Sigmoid colon (tissue), 7 donors: Measurements from ENCODE around the gene ECHS1. TPM values are rescaled to one million over a fixed set of nuclear protein-coding genes. Genes with fewer than 3 reads are reported as not detected.

ENCODE experiments used
- DNase-seq: peaks from one replicate; pipeline ENCODE4 v3.0.0-alpha.2; 2019
- H3K27ac ChIP-seq, 4 donors: fragments of 200-600 bp; sonication (generic); one replicate each; pipeline ENCODE4 v1.5.1; 2016 to 2019; ENCODE audit warnings: mild to moderate bottlenecking in 1 of 4
- H3K27me3 ChIP-seq, 3 donors: fragments of 200-600 bp; sonication (generic); one replicate each; pipeline ENCODE4 v1.5.1; 2019; ENCODE audit warnings: mild to moderate bottlenecking in 1 of 3
- H3K36me3 ChIP-seq, 4 donors: fragments of 200-600 bp; sonication (generic); one replicate each; pipeline ENCODE4 v1.5.1; 2016 to 2019
- H3K4me1 ChIP-seq, 4 donors: fragments of 200-600 bp; sonication (generic); one replicate each; pipeline ENCODE4 v1.5.1; 2017 to 2019
- H3K4me3 ChIP-seq, 4 donors: fragments of 200-600 bp; sonication (generic); one replicate each; pipeline ENCODE4 v1.5.1; 2017 to 2019; ENCODE audit warnings: mild to moderate bottlenecking in 2 of 4, moderate library complexity in 1 of 4
- H3K9me3 ChIP-seq, 4 donors: fragments of 200-600 bp in 3 of 4; sonication (generic) in 3 of 4; one replicate each; pipeline versions ENCODE4 v1.5.1 to v1.6.1; 2013 to 2019
- CTCF ChIP-seq, 4 experiments: fragments of 450-650 bp in 3 of 4; fragments of 200-600 bp in 1 of 4; IDR thresholded peaks; one replicate each; pipeline ENCODE4 v1.5.1; 2016 to 2019; ENCODE audit warnings: antibody characterized with exemption in 4 of 4, mild to moderate bottlenecking in 3 of 4, moderate library complexity in 2 of 4
- EP300 ChIP-seq, 4 donors: sonication (generic); formaldehyde crosslinking; IDR thresholded peaks; one replicate each; pipeline ENCODE4 v1.6.1; 2017; ENCODE audit warnings: antibody characterized with exemption in 4 of 4
- POLR2A ChIP-seq, 2 donors: fragments of 450-650 bp; IDR thresholded peaks; one replicate each; pipeline ENCODE4 v1.6.1; 2016; ENCODE audit warnings: antibody characterized with exemption in 2 of 2, mild to moderate bottlenecking in 2 of 2, moderate library complexity in 2 of 2
- POLR2AphosphoS5 ChIP-seq, 4 donors: sonication (generic); formaldehyde crosslinking; IDR thresholded peaks; one replicate each; pipeline ENCODE4 v1.6.1; 2017; ENCODE audit warnings: antibody characterized with exemption in 4 of 4
- WGBS, 2 donors: extraction: QIAGEN DNeasy Blood & Tissue Kit; methylation state at CpG; one replicate each; pipeline ENCODE4 v1.1.7; 2013; 5-methylcytosine and 5-hydroxymethylcytosine counted together
- intact Hi-C: fragments of 100-400 bp; cut with DNase I; formaldehyde crosslinking; loops from one replicate; pipeline ENCODE4 v1.15.1; 2023
- polyA plus RNA-seq, 3 donors: library from polyadenylated mRNA; stranded (reverse); fragments of 200-250 nt; gene quantifications; one replicate each; pipeline ENCODE4 v1.2.3, GENCODE V29; 2013
- total RNA-seq, 4 donors: library from RNA; depleted of rRNA; stranded (reverse); fragments of >200 nt; gene quantifications; one replicate each; pipeline ENCODE4 v1.1.0, GENCODE V29; 2016
- donor health status: healthy with polysubstance abuse.
- donor health status: Bipolar disorder and iron deficiency.
- donor health status: healthy.

Gene ECHS1
- total and polyA plus RNA-seq, 7 donors: 58.6 to 360 (median 87.0) TPM

- H3K27me3 ChIP-seq: no peaks in the 10 kb centered on the region
- H3K9me3 ChIP-seq: peaks cover 0 to 7% (median 2%) of the 10 kb centered on the region in 4 donors
- no peak for TF ChIP-seq POLR2AphosphoS5 (IDR thresholded peaks at IDR 0.05)
- no peak for TF ChIP-seq EP300 (IDR thresholded peaks at IDR 0.05)
- no peak for TF ChIP-seq POLR2A (IDR thresholded peaks at IDR 0.05)
- TF ChIP-seq CTCF (IDR thresholded peaks at IDR 0.05): no peak
- no peak for DNase-seq
- H3K27ac ChIP-seq: no peak overlapping the region
- no peak overlapping the region for H3K4me3 ChIP-seq
- H3K4me1 ChIP-seq: no peaks in the 10 kb centered on the region
- peaks cover 6 to 59% (median 16%) of the 10 kb centered on the region in 4 donors for H3K36me3 ChIP-seq
- intact Hi-C loops: no loop called here
Measured at GRCh38 chr10:133412381-133412711, 39.2 kb upstream of the ECHS1 start.

- Histone ChIP-seq H3K9me3 (peaks cover 0 to 7% (median 2%) of the 10 kb centered on the region in 4 donors), H3K4me1 (no peaks in the 10 kb centered on the region), H3K27me3 (no peaks in the 10 kb centered on the region), H3K36me3 (peaks cover 6 to 59% (median 18%) of the 10 kb centered on the region in 4 donors), H3K27ac (no peak overlapping the region), H3K4me3 (no peak overlapping the region)
- 98% methylated on average over 7 of the region's 7 CpGs for WGBS, 2 donors
- no peak for DNase-seq
- TF ChIP-seq POLR2AphosphoS5 (IDR thresholded peaks at IDR 0.05) (no peak), POLR2A (IDR thresholded peaks at IDR 0.05) (no peak), CTCF (IDR thresholded peaks at IDR 0.05) (no peak), EP300 (IDR thresholded peaks at IDR 0.05) (no peak)
- intact Hi-C loops: no loop called here
Measured at GRCh38 chr10:133411523-133412380, 38.6 kb upstream of the ECHS1 start.

- Histone ChIP-seq H3K4me3 (no peak overlapping the region), H3K4me1 (no peaks in the 10 kb centered on the region), H3K27me3 (no peaks in the 10 kb centered on the region), H3K9me3 (peaks cover 0 to under 1% (median 0%) of the 10 kb centered on the region in 4 donors), H3K36me3 (peaks cover 11 to 76% (median 20%) of the 10 kb centered on the region in 4 donors), H3K27ac (no peak overlapping the region)
- intact Hi-C loops: no loop called here
- WGBS, 2 donors: 86 to 91% methylated on average over 8 of the region's 8 CpGs
- no peak for DNase-seq
- TF ChIP-seq POLR2A (IDR thresholded peaks at IDR 0.05) (no peak), CTCF (IDR thresholded peaks at IDR 0.05) (no peak), POLR2AphosphoS5 (IDR thresholded peaks at IDR 0.05) (no peak), EP300 (IDR thresholded peaks at IDR 0.05) (no peak)
Measured at GRCh38 chr10:133405844-133406527, 32.8 kb upstream of the ECHS1 start.

GRCh38 chr10:133405272-133405671 is 32.1 kb upstream of the ECHS1 start:
- intact Hi-C loops: no loop called here
- Histone ChIP-seq H3K4me3 (no peak overlapping the region), H3K27me3 (no peaks in the 10 kb centered on the region), H3K9me3 (no peaks in the 10 kb centered on the region), H3K4me1 (no peaks in the 10 kb centered on the region), H3K27ac (no peak overlapping the region), H3K36me3 (peaks cover 11 to 76% (median 21%) of the 10 kb centered on the region in 4 donors)
- TF ChIP-seq EP300 (IDR thresholded peaks at IDR 0.05) (no peak), CTCF (IDR thresholded peaks at IDR 0.05) (no peak), POLR2AphosphoS5 (IDR thresholded peaks at IDR 0.05) (no peak), POLR2A (IDR thresholded peaks at IDR 0.05) (no peak)
- no peak for DNase-seq
- 66 to 82% methylated on average over 2 of the region's 2 CpGs for WGBS, 2 donors
